Skin of body (tissue), 2 donors: Measurements from ENCODE around the gene MASP2. TPM values are rescaled to one million over a fixed set of nuclear protein-coding genes. Genes with fewer than 3 reads are reported as not detected.
A peak's percentile ranks its signal among the peaks of the same experiment; 100 is the strongest.
"Not testable (repeated sequence)": the region's sequence is repeated elsewhere in the genome, so short reads cannot be mapped to it uniquely, and the experiment has no call there.

ENCODE experiments used
- DNase-seq: peaks from one replicate; lab custom pipeline; 2025; lab: John Stamatoyannopoulos, UW
- total RNA-seq: library from RNA; depleted of rRNA; stranded (reverse); fragments of >200 nt; gene quantifications from one replicate; pipeline ENCODE4 v1.2.3, GENCODE V29; 2014

Gene MASP2
- total RNA-seq, 1 donor from 2014 or later = not detected

DNA sequence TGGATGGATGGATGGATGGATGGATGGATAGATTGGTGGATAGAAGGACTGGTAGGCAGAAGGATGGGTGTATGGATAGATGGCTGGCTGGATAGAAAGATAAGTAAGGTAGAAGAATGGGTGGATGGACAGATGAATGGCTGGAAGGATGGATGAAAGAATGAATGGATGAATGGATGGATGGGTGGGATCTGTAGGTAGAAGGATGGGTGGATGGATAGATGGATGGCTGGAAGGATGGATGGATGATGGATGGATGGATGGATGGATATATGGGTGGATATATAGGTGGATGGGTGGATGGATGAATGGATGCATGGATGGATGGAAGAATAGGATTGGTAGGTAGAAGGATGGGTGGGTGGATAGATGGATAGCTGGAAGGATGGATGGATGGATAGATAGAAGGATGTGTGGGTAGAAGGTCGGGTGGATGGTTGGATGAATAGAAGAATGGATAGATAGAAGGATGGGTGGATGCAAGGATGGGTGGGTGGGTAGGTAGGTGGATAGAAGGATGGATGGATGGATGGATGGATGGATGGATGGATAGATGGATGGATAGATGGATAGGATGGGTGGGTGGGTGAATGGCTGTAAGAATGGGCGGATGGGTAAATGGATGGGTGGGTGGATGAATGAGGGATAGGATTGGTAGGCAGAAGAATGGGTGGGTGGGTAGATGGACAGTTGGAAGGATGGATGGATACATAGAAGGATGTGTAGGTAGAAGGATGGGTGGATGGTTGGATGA lies 7.5 kb downstream of the MASP2 start:
- no peak for DNase-seq

DNA sequence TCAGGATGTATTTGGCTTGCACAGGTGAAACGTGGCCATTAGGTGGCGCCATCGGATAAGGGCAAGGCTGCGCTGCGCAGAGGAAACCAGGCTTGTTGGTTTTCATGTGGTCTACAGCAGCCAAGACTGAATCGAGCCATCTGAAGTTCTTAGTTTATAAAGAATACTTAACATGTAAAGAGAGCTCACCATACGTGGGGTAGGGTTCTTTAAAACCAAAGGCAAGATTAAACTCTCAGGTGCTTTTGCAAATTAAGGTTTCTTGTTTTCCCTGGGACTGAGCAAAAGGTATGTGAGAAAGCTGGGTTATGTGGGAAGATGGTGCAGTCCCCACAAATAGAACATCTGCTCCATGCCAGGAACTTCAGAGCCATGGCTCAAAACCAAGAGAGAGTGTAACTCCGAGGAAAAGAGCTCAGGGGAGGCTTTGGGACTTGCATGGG lies 9.3 kb downstream of the MASP2 start:
- peak; percentile 83 for DNase-seq

DNA sequence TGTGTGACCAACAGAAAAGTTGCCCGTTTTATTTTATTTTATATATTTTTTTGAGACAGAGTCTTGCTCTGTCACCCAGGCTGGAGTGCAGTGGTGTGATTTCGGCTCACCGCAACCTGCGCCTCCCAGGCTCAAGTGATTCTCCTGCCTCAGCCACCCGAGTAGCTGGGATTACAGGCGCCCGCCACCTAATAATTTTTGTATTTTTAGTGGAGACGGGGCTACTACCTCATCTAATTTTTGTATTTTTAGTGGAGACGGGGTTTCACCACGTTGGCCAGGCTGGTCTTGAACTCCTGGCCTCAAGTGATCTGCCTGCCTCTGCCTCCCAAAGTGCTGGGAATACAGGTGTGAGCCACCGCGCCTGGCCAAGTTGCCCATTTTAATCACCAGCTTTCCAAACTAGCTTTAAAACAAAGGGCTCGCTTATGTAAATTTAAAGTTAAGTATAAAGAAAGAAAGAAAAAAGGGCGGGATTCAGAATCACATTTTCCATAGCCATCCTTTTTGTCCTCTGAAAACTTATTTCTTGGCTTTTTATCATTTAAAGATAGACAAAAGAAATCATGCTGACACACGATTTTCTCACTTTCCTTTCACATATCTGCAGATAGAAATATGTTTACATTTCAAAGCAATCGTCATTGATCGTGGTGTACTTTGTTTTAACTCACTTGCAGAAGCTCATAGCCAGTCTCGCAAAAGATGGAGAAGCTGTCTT lies 9.9 kb downstream of the MASP2 start:
- not testable (repeated sequence) for DNase-seq

DNA sequence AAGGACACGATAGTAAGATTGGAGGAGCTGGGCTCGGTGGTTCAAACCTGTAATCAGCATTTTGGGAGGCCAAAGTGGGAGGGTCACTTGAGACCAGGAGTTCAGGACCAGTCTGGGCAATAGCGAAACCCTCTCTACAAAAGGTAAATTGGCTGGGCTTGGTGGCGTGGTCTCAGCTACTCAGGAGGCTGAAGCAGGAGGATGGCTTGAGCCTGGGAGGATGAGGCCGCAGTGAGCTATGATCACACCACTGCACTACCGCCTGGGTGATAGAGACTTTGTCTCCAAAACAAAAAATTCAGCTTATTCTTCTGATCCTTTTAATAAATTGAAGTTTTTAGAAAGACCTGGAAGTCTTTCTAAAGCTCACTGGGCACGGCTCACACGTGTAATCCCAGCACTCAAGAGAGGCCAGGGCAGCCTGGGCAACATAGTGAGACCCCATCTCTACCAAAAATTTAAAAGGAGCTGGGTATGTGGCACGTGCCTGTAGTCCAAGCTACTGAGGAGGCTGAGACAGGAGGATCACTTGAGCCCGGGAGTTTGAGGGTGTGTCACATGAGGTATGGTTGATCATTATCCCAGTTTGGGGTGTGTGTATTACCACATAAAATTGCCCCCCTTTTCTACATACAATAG lies 15.3 kb downstream of the MASP2 start:
- DNase-seq = no peak

DNA sequence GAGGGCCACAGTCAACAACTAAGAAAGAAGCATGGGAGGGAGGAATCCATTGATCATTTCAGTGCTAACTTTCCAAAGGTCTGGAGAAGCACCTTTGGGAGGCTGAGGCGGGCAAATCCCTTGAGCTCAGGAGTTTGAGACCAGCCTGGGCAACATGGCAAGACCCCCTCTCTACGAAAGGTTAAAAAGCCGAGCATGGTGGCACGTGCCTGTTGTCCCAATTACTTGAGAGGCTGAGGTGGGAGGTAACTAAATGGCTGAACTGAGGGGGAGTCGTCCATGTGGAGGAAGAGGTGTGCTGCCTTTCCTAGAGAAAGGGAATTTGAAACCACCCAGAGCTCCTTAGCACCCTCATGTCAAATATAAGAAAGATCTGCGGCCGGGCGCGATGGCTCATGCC lies 16.2 kb downstream of the MASP2 start:
- DNase-seq = no peak

DNA sequence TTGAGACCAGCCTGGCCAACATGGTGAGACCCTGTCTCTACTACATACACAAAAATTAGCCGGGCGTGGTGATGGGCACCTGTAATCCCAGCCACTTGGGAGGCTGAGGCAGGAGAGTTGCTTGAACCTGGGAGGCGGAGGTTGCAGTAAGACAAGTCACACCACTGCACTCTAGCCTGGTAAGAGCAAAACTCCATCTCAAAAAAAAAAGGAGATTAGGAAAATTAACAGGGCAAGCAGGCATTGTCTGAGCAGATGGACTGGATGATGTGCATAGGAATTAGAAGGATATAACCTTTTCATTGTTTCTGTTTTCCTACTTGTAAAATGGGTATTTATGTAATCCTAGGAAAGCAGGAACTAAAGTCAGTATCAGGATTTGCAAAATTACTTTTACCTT lies 19.0 kb downstream of the MASP2 start:
- DNase-seq = no peak

DNA sequence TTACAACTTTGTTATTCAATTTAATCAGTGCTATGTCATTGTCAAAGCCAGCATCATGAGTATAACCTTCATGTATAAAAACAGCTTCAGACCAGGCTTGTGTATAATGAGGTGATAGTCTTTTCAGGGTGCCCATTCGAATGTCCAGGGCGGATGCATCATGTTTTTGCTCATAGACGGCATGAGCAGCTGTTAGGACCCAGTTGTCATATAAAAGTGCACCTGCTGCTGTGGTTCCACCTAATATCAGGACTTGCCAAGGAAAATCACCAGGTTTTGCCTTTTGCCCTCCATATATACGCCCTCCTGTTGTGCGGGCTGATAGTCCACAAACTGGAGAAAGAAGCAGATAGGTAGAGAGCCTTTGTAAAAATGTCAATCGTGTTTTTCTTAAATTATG lies 19.7 kb downstream of the MASP2 start:
- DNase-seq = no peak

DNA sequence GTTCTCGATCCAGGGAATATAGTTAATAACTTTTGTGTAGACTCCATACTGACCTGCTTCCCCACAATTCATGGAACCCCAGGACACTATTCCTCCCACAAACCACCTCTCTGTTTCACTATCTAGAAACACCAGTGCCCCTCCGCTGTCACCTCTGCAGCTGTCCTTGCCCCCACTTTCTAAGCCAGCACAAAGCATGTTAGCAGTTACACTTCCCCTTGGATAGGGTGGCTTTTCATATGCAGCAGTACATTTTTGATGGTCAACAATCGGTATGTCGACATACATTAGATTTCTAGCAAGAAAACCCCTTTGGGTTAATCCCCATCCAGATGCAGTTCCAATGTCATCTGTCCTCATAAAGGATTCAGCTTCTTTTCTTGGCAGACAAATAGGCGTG lies 20.1 kb downstream of the MASP2 start:
- no peak for DNase-seq

DNA sequence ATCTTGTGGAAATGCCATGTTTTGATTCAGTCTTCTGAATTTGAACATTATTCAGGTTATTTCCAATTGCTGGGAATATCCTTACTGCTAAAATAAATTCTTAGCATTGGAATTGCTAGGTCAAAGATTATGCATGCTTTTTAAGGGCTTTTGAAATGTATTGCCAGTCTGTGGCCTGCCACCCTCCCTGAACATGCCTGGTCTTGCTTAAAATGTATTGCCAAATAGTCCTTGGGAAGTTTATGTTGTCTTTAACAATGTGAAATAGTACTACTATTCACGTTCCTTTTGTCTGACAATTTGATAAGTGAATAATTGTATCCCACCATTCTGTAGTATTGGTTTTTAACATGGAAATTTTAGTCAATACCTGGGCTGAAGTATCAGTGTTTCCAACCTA lies 21.0 kb downstream of the MASP2 start:
- DNase-seq = no peak

DNA sequence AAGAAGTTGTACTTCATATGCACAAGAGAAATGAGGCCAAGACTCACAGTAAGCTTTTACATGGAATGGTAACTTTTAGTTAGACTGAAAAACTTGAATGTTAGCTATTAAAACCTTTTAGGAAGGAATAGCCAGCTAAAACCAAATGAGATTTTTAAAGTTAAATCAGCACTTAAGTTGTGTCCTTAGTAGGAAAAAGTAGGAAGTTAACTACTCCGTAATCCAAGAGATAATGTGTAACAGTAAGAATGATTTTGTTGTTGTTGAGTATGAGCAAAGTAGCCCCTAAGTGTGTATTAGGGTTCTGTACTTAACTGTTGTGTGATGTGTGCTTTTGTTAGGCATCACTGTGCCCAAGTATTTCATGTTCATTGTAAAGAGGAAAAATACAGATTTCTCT lies 21.4 kb downstream of the MASP2 start:
- DNase-seq = no peak

DNA sequence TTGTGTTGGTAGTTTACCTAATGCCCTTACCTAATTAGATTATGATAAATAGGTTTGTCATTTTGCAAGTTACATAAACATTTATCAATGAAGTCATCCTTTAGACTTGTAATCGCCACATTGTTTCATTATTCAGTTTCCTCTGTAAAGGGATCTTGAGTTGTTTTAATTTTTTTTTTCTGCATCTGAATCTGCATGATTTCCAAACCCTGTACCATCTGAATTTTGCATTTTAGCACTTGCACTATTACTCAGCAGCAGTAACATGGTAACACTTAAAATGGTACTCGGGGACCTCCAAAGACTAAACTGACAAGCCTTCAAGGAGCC lies 22.2 kb downstream of the MASP2 start:
- DNase-seq = no peak

DNA sequence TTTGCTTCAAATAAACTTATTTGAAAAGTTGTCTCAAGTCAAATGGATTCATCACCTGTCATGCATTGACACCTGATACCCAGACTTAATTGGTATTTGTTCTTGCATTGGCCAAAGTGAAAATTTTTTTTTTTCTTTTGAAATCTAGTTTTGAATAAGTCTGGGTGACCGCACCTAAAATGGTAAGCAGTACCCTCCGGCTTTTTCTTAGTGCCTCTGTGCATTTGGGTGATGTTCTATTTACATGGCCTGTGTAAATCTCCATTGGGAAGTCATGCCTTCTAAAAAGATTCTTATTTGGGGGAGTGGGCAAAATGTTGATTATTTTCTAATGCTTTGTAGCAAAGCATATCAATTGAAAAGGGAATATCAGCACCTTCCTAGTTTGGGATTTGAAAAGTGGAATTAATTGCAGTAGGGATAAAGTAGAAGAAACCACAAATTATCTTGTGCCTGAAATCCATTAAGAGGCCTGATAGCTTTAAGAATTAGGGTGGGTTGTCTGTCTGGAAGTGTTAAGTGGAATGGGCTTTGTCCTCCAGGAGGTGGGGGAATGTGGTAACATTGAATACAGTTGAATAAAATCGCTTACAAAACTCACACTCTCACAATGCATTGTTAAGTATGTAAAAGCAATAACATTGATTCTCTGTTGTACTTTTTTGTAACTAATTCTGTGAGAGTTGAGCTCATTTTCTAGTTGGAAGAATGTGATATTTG lies 22.7 kb downstream of the MASP2 start:
- DNase-seq = no peak

DNA sequence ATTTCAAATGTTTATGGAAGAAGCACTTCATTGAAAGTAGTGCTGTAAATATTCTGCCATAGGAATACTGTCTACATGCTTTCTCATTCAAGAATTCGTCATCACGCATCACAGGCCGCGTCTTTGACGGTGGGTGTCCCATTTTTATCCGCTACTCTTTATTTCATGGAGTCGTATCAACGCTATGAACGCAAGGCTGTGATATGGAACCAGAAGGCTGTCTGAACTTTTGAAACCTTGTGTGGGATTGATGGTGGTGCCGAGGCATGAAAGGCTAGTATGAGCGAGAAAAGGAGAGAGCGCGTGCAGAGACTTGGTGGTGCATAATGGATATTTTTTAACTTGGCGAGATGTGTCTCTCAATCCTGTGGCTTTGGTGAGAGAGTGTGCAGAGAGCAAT lies 23.8 kb downstream of the MASP2 start:
- DNase-seq = no peak

DNA sequence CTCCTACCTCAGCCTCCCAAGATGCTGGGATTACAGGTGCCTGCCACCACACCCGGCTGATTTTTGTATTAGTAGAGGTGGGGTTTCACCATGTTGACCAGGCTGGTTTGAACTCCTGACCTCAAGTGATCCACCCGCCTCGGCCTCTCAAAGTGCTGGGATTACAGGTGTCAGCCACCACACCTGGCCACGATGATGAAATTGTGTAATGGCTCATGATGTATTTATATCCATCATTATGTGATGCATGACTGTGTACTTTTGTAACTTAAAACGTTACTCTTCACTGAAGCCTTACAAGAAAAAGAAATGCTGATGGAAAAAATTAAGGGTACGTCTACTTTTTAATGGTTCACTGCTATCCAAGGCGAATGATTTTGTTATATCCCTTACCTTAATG lies 27.1 kb downstream of the MASP2 start:
- DNase-seq = no peak

DNA sequence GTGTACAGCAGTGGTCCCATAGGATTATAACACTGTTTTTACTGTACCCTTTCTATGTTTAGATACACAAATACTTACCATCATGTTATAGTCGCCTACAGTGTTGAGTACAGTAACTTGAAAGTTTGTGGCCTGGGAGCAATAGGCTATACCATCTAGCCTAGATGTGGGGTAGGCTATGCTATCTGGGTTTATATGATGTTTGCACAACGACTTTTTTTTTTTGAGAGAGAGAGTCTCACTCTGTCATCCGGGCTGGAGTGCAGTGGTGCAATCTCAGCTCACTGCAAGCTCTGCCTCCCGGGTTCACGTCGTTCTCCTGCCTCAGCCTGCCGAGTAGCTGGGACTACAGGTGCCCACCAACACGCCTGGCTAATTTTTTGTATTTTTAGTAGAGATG lies 27.7 kb downstream of the MASP2 start:
- DNase-seq = not testable (repeated sequence)

DNA sequence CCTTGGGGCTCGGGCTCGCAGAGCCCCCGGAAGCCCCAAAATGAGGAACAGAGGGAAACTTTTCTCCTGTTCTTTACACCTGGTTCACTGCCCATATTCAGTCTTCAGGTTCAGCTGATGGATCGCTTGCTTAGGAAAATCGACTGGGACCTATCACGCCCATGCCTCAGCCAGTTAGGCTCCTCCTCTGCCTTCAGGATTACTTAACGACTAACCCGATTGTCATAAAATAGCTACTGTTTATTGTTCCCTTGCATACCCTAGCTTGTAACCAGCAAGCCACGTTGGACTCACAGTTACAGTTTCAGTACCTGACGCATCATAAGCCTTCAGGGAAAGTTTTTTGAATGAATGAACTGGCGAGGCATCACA lies 33.9 kb downstream of the MASP2 start:
- DNase-seq = no peak

DNA sequence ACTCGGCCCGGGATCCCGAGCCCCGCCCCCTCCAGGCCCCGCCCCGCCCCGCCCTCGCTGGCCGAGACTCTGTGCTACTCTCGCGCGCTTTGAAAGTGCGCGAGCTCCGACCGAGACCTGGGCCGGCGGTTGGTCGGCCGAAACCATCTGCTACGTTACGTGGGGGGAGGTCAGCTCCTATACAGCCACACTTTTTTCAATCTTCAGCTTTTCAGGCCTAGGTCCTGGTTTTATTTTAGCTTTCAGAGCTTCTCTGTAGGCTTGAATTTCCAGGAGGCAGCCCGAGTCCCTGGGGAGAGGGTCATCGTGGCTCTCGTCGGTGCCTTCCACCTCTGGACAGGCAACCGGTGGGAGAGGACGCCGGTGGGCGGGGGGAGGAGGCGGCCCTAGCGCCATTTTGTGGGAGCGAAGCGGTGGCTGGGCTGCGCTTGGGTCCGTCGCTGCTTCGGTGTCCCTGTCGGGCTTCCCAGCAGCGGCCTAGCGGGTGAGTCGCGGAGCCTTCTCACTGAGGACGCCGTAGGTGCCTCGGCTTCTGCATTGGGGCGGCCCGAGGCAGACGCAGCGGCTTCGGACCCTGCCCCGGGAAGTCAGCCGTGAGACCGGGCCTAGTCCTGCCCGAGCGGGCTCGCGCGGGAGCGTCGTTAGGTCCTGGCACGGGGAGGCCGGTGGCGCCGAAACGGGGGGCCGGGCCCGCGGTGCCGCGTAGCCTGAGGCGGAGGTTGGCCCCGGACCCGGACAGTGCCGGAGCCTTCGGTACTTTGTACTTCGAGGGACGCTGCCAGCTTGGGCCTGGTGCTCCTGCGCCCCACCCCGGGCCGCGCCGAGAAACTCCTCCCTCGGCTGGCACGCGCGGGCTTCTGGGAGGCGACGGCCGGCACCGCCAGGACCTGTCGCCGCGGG lies 34.5 kb downstream of the MASP2 start, which contains the start of gene TARDBP:
TSS of gene TARDBP (plus strand) at position 395 of the 900 bp plus-strand sequence. CDS start 1,074 bp downstream, outside the sequence.
- DNase-seq = peak; percentile 87

DNA sequence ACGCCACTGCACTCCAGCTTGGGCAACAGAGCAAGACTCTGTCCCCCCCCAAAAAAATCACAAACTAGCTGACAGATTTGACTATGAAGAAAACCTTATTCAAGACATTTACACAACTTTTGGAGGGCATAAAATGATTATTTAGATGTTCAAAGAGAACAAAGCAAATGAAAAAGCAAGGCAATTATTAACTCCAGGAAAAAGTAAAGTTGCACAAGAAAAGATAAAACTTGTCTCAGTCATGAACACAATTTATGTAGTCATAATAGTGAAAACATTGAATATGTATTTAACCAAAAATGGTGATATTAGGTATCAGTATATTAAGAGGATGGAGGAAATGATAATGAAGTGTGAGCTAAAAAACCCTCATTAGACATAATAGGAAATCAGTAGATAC lies 46.5 kb downstream of the MASP2 start:
- no peak for DNase-seq

DNA sequence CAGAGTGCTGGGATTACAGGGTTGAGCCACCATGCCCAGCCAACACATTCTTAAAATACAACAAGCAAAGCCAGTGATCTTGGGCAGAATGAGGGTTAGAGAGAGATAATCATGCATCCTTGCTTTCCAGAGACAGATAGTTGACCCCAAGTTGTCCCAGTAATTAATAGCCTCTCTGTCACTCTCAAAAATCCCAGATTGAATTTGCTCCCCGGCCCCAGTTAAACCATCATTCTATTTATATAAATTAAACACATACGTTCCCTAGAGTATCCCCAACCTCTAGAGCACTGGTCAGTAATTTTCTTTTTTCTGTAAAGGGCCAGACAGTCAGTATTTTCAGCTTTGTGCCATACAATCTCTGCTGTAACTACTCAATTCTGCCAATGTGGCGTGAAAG lies 50.9 kb downstream of the MASP2 start:
- DNase-seq = no peak

DNA sequence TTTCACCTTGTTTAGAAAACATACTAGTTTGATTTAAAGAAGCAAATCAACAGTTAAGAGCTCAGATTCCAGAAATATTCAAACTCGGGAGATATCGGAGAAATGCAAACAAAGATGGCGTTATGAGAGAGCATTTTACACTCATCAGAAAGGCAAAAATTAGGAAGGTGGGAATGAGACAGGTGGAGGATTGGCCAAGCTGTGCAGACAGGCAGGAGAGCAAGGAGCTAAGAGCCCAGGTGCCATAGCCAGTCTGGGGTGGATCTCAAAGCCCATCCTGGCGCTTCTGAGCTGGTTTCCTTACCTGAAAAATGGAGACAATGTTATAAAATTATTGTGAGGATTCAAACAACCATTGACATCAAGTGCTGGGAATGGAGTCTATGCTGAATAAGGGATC lies 54.2 kb downstream of the MASP2 start:
- no peak for DNase-seq

DNA sequence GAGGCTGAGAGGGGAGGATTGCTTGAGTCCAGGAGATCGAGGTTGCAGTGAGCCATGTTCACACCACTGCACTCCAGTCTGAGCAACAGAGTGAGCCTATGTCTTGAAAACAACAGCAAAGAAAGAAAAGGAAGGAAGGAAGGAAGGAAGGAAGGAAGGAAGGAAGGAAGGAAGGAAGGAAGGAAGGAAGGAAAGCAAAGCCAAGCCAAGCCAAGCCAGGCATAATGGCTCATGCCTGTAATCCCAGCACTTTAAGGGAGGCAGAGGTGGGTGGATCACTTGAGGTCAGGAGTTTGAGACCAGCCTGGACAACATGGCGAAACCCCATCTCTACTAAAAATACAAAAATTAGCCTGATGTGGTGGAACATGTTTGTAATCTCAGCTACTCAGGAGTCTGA lies 55.0 kb downstream of the MASP2 start:
- DNase-seq = not testable (repeated sequence)
